Endothelial cell of umbilical vein (primary cell): ENCODE measurements around the gene CABP2. TPM values are rescaled to one million over a fixed set of nuclear protein-coding genes. Genes with fewer than 3 reads are reported as not detected.

Source experiments
- BruUV-seq: library from RNA; stranded (reverse); fragments of 400-500 nt; replicated peaks from 2 replicates; lab custom pipeline; 2021; lab: Mats Ljungman, UMichigan
- CTCF ChIA-PET: fragments of 300-600, 350-600 bp; sonication (Branson Sonifier 250); formaldehyde crosslinking; loops from one replicate; lab custom pipeline; 2021; ENCODE audit warnings: antibody characterized with exemption, inconsistent platforms; lab: Charles Lee
- POLR2A ChIA-PET: fragments of 300-600, 350-600 bp; sonication (Branson Sonifier 250); formaldehyde crosslinking; loops from one replicate; lab custom pipeline; 2021; ENCODE audit warnings: antibody characterized with exemption, inconsistent platforms; lab: Charles Lee
- DNase-seq: peaks from one replicate; pipeline ENCODE4 v3.0.0-alpha.2; 2011; ENCODE audit warnings: low read depth, low spot score
- FAIRE-seq: peaks from 2 replicates; lab custom pipeline; 2011; peaks lifted over from hg19 to GRCh38; lab: Jason Lieb, UNC
- H2AFZ ChIP-seq: 2 replicates; pipeline ENCODE4 v1.6.0; 2012; ENCODE audit warnings: low read depth, low read length, control low read depth, inconsistent platforms
- H3K27ac ChIP-seq: 2 replicates; pipeline ENCODE4 v1.5.1; 2011; ENCODE audit warnings: low read depth, mild to moderate bottlenecking, control low read depth, low read length, moderate library complexity; ENCODE audit not compliant: insufficient read depth
- H3K27me3 ChIP-seq, 2 experiments: 2 replicates each; pipeline versions ENCODE4 v1.6.0 to v1.6.1; 2011; ENCODE audit warnings: low read length in 2 of 2, mixed read lengths in 1 of 2; ENCODE audit not compliant: control insufficient read depth in 2 of 2, insufficient read depth in 2 of 2
- H3K36me3 ChIP-seq, 2 experiments: 2 replicates in 1 of 2; 3 replicates in 1 of 2; pipeline ENCODE4 v1.5.1; 2011; ENCODE audit warnings: low read length in 2 of 2, mild to moderate bottlenecking in 1 of 2, moderate library complexity in 1 of 2; ENCODE audit not compliant: control insufficient read depth in 2 of 2, insufficient read depth in 2 of 2; ENCODE audit errors: extremely low read depth in 1 of 2
- H3K4me1 ChIP-seq: 3 replicates; pipeline ENCODE4 v1.5.1; 2011; ENCODE audit warnings: mild to moderate bottlenecking, low read length; ENCODE audit not compliant: control insufficient read depth, insufficient read depth; ENCODE audit errors: extremely low read depth
- H3K4me2 ChIP-seq: 2 replicates; pipeline ENCODE4 v1.6.1; 2011; ENCODE audit warnings: low read length, control low read depth, mixed read lengths; ENCODE audit not compliant: insufficient read depth
- H3K4me3 ChIP-seq, 3 experiments: fragments of 200-600 bp in 1 of 3; sonication (generic), shearing (Covaris generic) in 1 of 3; replicated peaks in 1 of 3; 2 replicates each; pipeline ENCODE4 v1.5.1; 2011 to 2016; ENCODE audit warnings: control low read depth in 3 of 3, low read length in 3 of 3, mild to moderate bottlenecking in 2 of 3, inconsistent platforms in 1 of 3, low read depth in 1 of 3, moderate library complexity in 1 of 3; ENCODE audit not compliant: insufficient read depth in 1 of 3
- H3K79me2 ChIP-seq: 2 replicates; pipeline ENCODE4 v1.6.0; 2012; ENCODE audit warnings: low read length, inconsistent platforms; ENCODE audit not compliant: control insufficient read depth, insufficient read depth
- H3K9ac ChIP-seq: replicated peaks from 2 replicates; pipeline ENCODE3; 2011; ENCODE audit warnings: low read length, control low read depth; ENCODE audit not compliant: insufficient read depth; ENCODE audit errors: extremely low read depth
- H3K9me1 ChIP-seq: replicated peaks from 3 replicates; pipeline ENCODE4 v1.6.0; 2011; ENCODE audit warnings: mild to moderate bottlenecking, low read length; ENCODE audit not compliant: control insufficient read depth, insufficient read depth; ENCODE audit errors: extremely low read depth
- H3K9me3 ChIP-seq: replicated peaks from 2 replicates; pipeline ENCODE4 v1.5.1; 2012; ENCODE audit warnings: low read length, inconsistent platforms; ENCODE audit not compliant: control insufficient read depth, insufficient read depth
- H4K20me1 ChIP-seq: replicated peaks from 2 replicates; pipeline ENCODE3; 2011; ENCODE audit warnings: mild to moderate bottlenecking, low read length; ENCODE audit not compliant: control insufficient read depth, insufficient read depth; ENCODE audit errors: extremely low read depth
- CTCF ChIP-seq, 2 donors: IDR thresholded peaks; 1 replicate in 1 of 2; 2 replicates in 1 of 2; pipeline ENCODE4 v1.5.1; 2011; ENCODE audit warnings: low read length in 2 of 2, mild to moderate bottlenecking in 2 of 2, moderate library complexity in 2 of 2, control low read depth in 1 of 2, inconsistent platforms in 1 of 2, low read depth in 1 of 2; ENCODE audit not compliant: insufficient read depth in 1 of 2; ENCODE audit errors: extremely low read depth in 1 of 2
- EZH2 ChIP-seq: IDR thresholded peaks from 2 replicates; pipeline ENCODE4 v1.6.1; 2012; ENCODE audit warnings: borderline replicate concordance, low read depth, mild to moderate bottlenecking, moderate library complexity, low read length, inconsistent platforms; ENCODE audit not compliant: severe bottlenecking
- FOS ChIP-seq: IDR thresholded peaks from 2 replicates; pipeline ENCODE4 v1.6.1; 2011; ENCODE audit warnings: mild to moderate bottlenecking, low read length, moderate library complexity, borderline replicate concordance; ENCODE audit not compliant: insufficient read depth
- GATA2 ChIP-seq: IDR thresholded peaks from 2 replicates; pipeline ENCODE4 v1.7.0; 2011; ENCODE audit warnings: low read depth, mild to moderate bottlenecking, moderate library complexity, mixed read lengths, low read length; ENCODE audit not compliant: insufficient read length, insufficient read depth
- JUN ChIP-seq: IDR thresholded peaks from 2 replicates; pipeline ENCODE4 v1.6.1; 2011; ENCODE audit warnings: borderline replicate concordance, low read depth; ENCODE audit not compliant: insufficient read length, insufficient read depth
- MAX ChIP-seq: IDR thresholded peaks from 2 replicates; pipeline ENCODE4 v1.6.1; 2011; ENCODE audit not compliant: insufficient read depth, insufficient read length
- MYC ChIP-seq: IDR thresholded peaks from one replicate; pipeline ENCODE4 v1.6.1; 2011; ENCODE audit warnings: mild to moderate bottlenecking, low read depth, low read length
- POLR2A ChIP-seq: IDR thresholded peaks from 2 replicates; pipeline ENCODE4 v1.6.1; 2012; ENCODE audit warnings: low read depth, mild to moderate bottlenecking, control low read depth, low read length
- POLR2AphosphoS5 ChIP-seq: IDR thresholded peaks from 2 replicates; pipeline ENCODE4 v1.6.1; 2012; ENCODE audit warnings: low read depth, mild to moderate bottlenecking, control low read depth, low read length, moderate library complexity; ENCODE audit not compliant: insufficient read depth
- dilution Hi-C: fragments of 300-500 bp; cut with MboI; formaldehyde crosslinking; loops from one replicate; pipeline ENCODE4 v1.15.0; 2019; ENCODE audit warnings: low sequenced_read_pairs; ENCODE audit not compliant: extremely low pct_ligation_motif_present
- intact Hi-C: fragments of 100-400 bp; cut with micrococcal nuclease; formaldehyde crosslinking; loops from one replicate; pipeline ENCODE4 v1.10.0; 2022
- polyA plus RNA-seq, 4 experiments: library from polyadenylated mRNA; depleted of rRNA in 3 of 4; stranded (reverse) in 3 of 4; unstranded in 1 of 4; fragments of >200 nt; gene quantifications; 2 replicates each; pipeline versions ENCODE4 v1.2.1 to v1.2.3, GENCODE V29; 2011 to 2012; ENCODE audit warnings: missing spikeins in 1 of 4
- total RNA-seq: library from RNA; stranded (reverse); gene quantifications from 2 replicates; pipeline ENCODE4 v1.2.3, GENCODE V29; 2021

CABP2 gene
- total and polyA plus RNA-seq, 2 donors (not counting 3 experiments of a cell fraction or from before 2014, with no cell fraction given): not detected

GRCh38 chr11:67502328-67502979, 20.8 kb downstream of the CABP2 start:
- Histone ChIP-seq H3K27ac (no peak overlapping the region), H3K36me3 (peaks cover 0 to 4% of the 10 kb centered on the region in 2 experiments), H3K9ac (no peak overlapping the region), H3K9me3 (no peaks in the 10 kb centered on the region), H2AFZ (no peak overlapping the region), H3K79me2 (peaks cover 11% of the 10 kb centered on the region), H3K4me3 (no peak overlapping the region), H4K20me1 (no peaks in the 10 kb centered on the region), H3K27me3 (no peaks in the 10 kb centered on the region), H3K4me2 (no peak overlapping the region), H3K9me1 (no peaks in the 10 kb centered on the region), H3K4me1 (peaks cover 29% of the 10 kb centered on the region)
- CTCF ChIA-PET: interaction anchor here (0.7 kb wide), 1 partner anchor 151 kb away, joined by 3 read pairs; no protein-coding TSS in a partner anchor
- no peak for DNase-seq
- no TSS peak for BruUV-seq
- POLR2A ChIA-PET: no interaction called here
- TF ChIP-seq EZH2 (no peak), POLR2AphosphoS5 (no peak), MAX (no peak), FOS (no peak), CTCF (IDR thresholded peaks at IDR 0.05; ENCODE audit: extremely low read depth in 1 of 2, insufficient read depth in 1 of 2, low read depth in 1 of 2, low read length in 2 of 2) (no peak), MYC (no peak), POLR2A (no peak), GATA2 (no peak), JUN (no peak)
- FAIRE-seq: no peak
- intact Hi-C loops (loop anchor here (10.0 kb wide), 1 partner anchor 238 kb away; the partner anchor contains the start of gene GRK2), dilution Hi-C loops (no loop called here)
